K562 (cell line): ENCODE measurements around the gene GGNBP2. TPM values are rescaled to one million over a fixed set of nuclear protein-coding genes. Genes with fewer than 3 reads are reported as not detected.

Experiments
- HINFP ChIP-seq: fragments of 450-650 bp; conservative IDR thresholded peaks from 2 replicates; pipeline ENCODE4 v1.6.1; 2016; ENCODE audit warnings: missing genetic modification characterization, low read depth, mild to moderate bottlenecking, control low read depth, missing compliant biosample characterization
- MGA ChIP-seq: fragments of 450-650 bp; IDR thresholded peaks from 2 replicates; pipeline ENCODE4 v1.6.1; 2016; ENCODE audit warnings: mild to moderate bottlenecking, moderate library complexity
- MNT ChIP-seq, 2 experiments: fragments of 450-650 bp; conservative IDR thresholded peaks; 2 replicates each; pipeline ENCODE4 v1.6.1; 2017; ENCODE audit warnings: mild to moderate bottlenecking in 2 of 2, moderate library complexity in 2 of 2
- TGIF2 ChIP-seq: sonication (generic); formaldehyde crosslinking; IDR thresholded peaks from 2 replicates; pipeline ENCODE4 v1.8.1; 2022; ENCODE audit warnings: mild to moderate bottlenecking, missing genetic modification reagents, moderate library complexity
- VEZF1 ChIP-seq: fragments of 200-800 bp; sonication (Bioruptor generic); IDR thresholded peaks from 2 replicates; pipeline ENCODE4 v1.6.1; 2017; ENCODE audit warnings: missing genetic modification characterization, missing compliant biosample characterization
- ZNF280B ChIP-seq: fragments of 250-450 bp; sonication (Bioruptor Pico); IDR thresholded peaks from 2 replicates; pipeline ENCODE4 v1.5.1; 2021; ENCODE audit warnings: mild to moderate bottlenecking
- ZNF584 ChIP-seq: fragments of 200-800 bp; sonication (Bioruptor generic); IDR thresholded peaks from 2 replicates; pipeline ENCODE4 v1.6.1; 2016; ENCODE audit warnings: low read depth, mild to moderate bottlenecking, missing genetic modification characterization, missing compliant biosample characterization
- ZNF644 ChIP-seq: fragments of 200-800 bp; sonication (Bioruptor generic); IDR thresholded peaks from 2 replicates; pipeline ENCODE4 v1.6.1; 2016; ENCODE audit warnings: low read depth, missing genetic modification characterization, missing compliant biosample characterization
- polyA plus RNA-seq, 8 experiments: library from polyadenylated mRNA; depleted of rRNA in 4 of 8; stranded (reverse) in 5 of 8; unstranded in 3 of 8; fragments of >200 nt; fragmentation: Nextera tagmentation in 2 of 8; fragmentation: Illumina TruSeq in 1 of 8; extraction: Ambion mirVana in 2 of 8; extraction: Trizol in 1 of 8; gene quantifications; 2 replicates each; pipeline versions ENCODE4 v1.2.1 to v1.2.3, GENCODE V29; 2011 to 2014; ENCODE audit warnings: inconsistent platforms in 1 of 8, missing spikeins in 1 of 8
- total RNA-seq, 7 experiments: library from RNA; depleted of rRNA in 6 of 7; stranded (reverse); fragments of >200 nt in 6 of 7; fragmentation: Illumina TruSeq in 2 of 7; extraction: Trizol in 2 of 7; gene quantifications; 2 replicates each; pipeline versions ENCODE4 v1.2.1 to v1.2.3, GENCODE V29; 2011 to 2021; ENCODE audit warnings: low replicate concordance in 1 of 7

Gene GGNBP2
- total and polyA plus RNA-seq, 9 of the 15 experiments (the other 6 are each of a cell fraction or from before 2014, with no cell fraction given), result 35.7 to 96.6 (median 64.1) TPM

GRCh38 chr17:36608794-36609497 lies 64.2 kb downstream of the GGNBP2 start (continued):
- TF ChIP-seq MGA (peak; percentile 71), ZNF644 (tag) (no peak), MNT (conservative IDR thresholded peaks at IDR 0.05) (peak; percentile 91 to 97), ZNF280B (CRISPR knock-in tag) (no peak), HINFP (tag) (no peak), TGIF2 (no peak), VEZF1 (CRISPR knock-in tag) (peak; percentile 53), ZNF584 (no peak)
